ENCODE results near the gene WWOX. TPM values are rescaled to one million over a fixed set of nuclear protein-coding genes. Genes with fewer than 3 reads are reported as not detected.

Gene WWOX
- total RNA-seq, 1 experiment from 2014 or later, result 38.9 TPM

- no peak for DNase-seq (ENCODE audit: low spot score)
- in situ Hi-C loops (cut with HindIII; ENCODE audit: low sequenced_read_pairs), result no loop called here
These were observed 364.1 kb downstream of the WWOX start for GRCh38 chr16:78463591-78463990.

- DNase-seq (ENCODE audit: low spot score), result no peak
- in situ Hi-C loops (cut with HindIII; ENCODE audit: low sequenced_read_pairs), result no loop called here
These were observed 365.4 kb downstream of the WWOX start for GRCh38 chr16:78464833-78465232.

GRCh38 chr16:78465730-78466129 lies 366.3 kb downstream of the WWOX start:
- in situ Hi-C loops (cut with HindIII; ENCODE audit: low sequenced_read_pairs), result no loop called here
- no peak for DNase-seq (ENCODE audit: low spot score)

- in situ Hi-C loops (cut with HindIII; ENCODE audit: low sequenced_read_pairs), result no loop called here
- DNase-seq (ENCODE audit: low spot score), result no peak
These were observed 370.3 kb downstream of the WWOX start for GRCh38 chr16:78469787-78470186.

- in situ Hi-C loops (cut with HindIII; ENCODE audit: low sequenced_read_pairs), result no loop called here
These were observed 373.7 kb downstream of the WWOX start for GRCh38 chr16:78473031-78473699.

GRCh38 chr16:78474762-78475161 lies 375.3 kb downstream of the WWOX start:
- in situ Hi-C loops (cut with HindIII; ENCODE audit: low sequenced_read_pairs), result no loop called here
- DNase-seq (ENCODE audit: low spot score), result no peak

More at GRCh38 chr16:78473031-78473699, 373.7 kb downstream of the WWOX start:
- no peak for DNase-seq (ENCODE audit: low spot score)

- no peak for DNase-seq (ENCODE audit: low spot score)
- in situ Hi-C loops (cut with HindIII; ENCODE audit: low sequenced_read_pairs), result no loop called here
These were observed 377.2 kb downstream of the WWOX start for GRCh38 chr16:78476615-78477014.

GRCh38 chr16:78478267-78478861 lies 378.9 kb downstream of the WWOX start:
- in situ Hi-C loops (cut with HindIII; ENCODE audit: low sequenced_read_pairs), result no loop called here
- DNase-seq (ENCODE audit: low spot score), result no peak

- in situ Hi-C loops (cut with HindIII; ENCODE audit: low sequenced_read_pairs), result no loop called here
These were observed 380.3 kb downstream of the WWOX start for GRCh38 chr16:78479723-78480122.

GRCh38 chr16:78480588-78480987 lies 381.1 kb downstream of the WWOX start:
- no peak for DNase-seq (ENCODE audit: low spot score)
- in situ Hi-C loops (cut with HindIII; ENCODE audit: low sequenced_read_pairs), result no loop called here

More at GRCh38 chr16:78479723-78480122, 380.3 kb downstream of the WWOX start:
- DNase-seq (ENCODE audit: low spot score), result no peak

- DNase-seq (ENCODE audit: low spot score), result no peak
- in situ Hi-C loops (cut with HindIII; ENCODE audit: low sequenced_read_pairs), result no loop called here
These were observed 383.9 kb downstream of the WWOX start for GRCh38 chr16:78483124-78483992.

- in situ Hi-C loops (cut with HindIII; ENCODE audit: low sequenced_read_pairs), result no loop called here
- no peak for DNase-seq (ENCODE audit: low spot score)
These were observed 385.1 kb downstream of the WWOX start for GRCh38 chr16:78484509-78485058.

- in situ Hi-C loops (cut with HindIII; ENCODE audit: low sequenced_read_pairs), result no loop called here
- peak; percentile 43 for DNase-seq (ENCODE audit: low spot score)
These were observed 385.9 kb downstream of the WWOX start for GRCh38 chr16:78485188-78485916.

- in situ Hi-C loops (cut with HindIII; ENCODE audit: low sequenced_read_pairs), result no loop called here
- no peak for DNase-seq (ENCODE audit: low spot score)
These were observed 386.4 kb downstream of the WWOX start for GRCh38 chr16:78485917-78486257.

GRCh38 chr16:78487471-78487870 lies 388.0 kb downstream of the WWOX start:
- no peak for DNase-seq (ENCODE audit: low spot score)
- in situ Hi-C loops (cut with HindIII; ENCODE audit: low sequenced_read_pairs), result no loop called here

GRCh38 chr16:78489072-78489471 lies 389.6 kb downstream of the WWOX start:
- no peak for DNase-seq (ENCODE audit: low spot score)
- in situ Hi-C loops (cut with HindIII; ENCODE audit: low sequenced_read_pairs), result no loop called here

- no peak for DNase-seq (ENCODE audit: low spot score)
- in situ Hi-C loops (cut with HindIII; ENCODE audit: low sequenced_read_pairs), result no loop called here
These were observed 390.2 kb downstream of the WWOX start for GRCh38 chr16:78489631-78490030.

- no peak for DNase-seq (ENCODE audit: low spot score)
- in situ Hi-C loops (cut with HindIII; ENCODE audit: low sequenced_read_pairs), result no loop called here
These were observed 391.0 kb downstream of the WWOX start for GRCh38 chr16:78490431-78490830.

GRCh38 chr16:78490847-78491246 lies 391.4 kb downstream of the WWOX start:
- no peak for DNase-seq (ENCODE audit: low spot score)

More at GRCh38 chr16:78490847-78491246, 391.4 kb downstream of the WWOX start:
- in situ Hi-C loops (cut with HindIII; ENCODE audit: low sequenced_read_pairs), result no loop called here

All from G401 (cell line).